NCI-H2171 treated with DMSO at 0.1 percent for 48 hours (cell line): Measurements from ENCODE around the gene SRRM2.

Source experiments
- DNase-seq: peaks from one replicate; lab custom pipeline; 2025; lab: John Stamatoyannopoulos, UW

SRRM2 gene

DNA sequence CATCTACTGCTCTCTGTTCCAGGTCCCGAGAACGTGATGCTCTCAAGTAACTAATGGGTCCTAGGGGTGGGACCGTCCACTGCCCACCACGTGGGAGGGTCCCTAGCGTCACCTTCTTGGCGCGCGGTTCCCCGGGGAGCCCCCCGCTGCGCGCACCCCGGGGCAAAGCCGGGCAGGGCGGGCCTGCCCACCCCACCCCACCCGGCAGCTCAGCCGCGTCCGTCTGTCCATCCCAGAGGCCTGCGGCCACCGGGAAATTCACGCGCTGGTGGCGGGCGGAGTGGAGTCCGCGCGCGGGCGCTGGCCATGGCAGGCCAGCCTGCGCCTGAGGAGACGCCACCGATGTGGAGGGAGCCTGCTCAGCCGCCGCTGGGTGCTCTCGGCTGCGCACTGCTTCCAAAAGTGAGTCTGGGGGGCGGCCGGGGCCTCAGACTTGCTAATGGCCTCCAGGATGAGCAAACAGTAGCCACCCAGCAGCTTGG is 46.3 kb downstream of the SRRM2 start:
- no peak for DNase-seq

DNA sequence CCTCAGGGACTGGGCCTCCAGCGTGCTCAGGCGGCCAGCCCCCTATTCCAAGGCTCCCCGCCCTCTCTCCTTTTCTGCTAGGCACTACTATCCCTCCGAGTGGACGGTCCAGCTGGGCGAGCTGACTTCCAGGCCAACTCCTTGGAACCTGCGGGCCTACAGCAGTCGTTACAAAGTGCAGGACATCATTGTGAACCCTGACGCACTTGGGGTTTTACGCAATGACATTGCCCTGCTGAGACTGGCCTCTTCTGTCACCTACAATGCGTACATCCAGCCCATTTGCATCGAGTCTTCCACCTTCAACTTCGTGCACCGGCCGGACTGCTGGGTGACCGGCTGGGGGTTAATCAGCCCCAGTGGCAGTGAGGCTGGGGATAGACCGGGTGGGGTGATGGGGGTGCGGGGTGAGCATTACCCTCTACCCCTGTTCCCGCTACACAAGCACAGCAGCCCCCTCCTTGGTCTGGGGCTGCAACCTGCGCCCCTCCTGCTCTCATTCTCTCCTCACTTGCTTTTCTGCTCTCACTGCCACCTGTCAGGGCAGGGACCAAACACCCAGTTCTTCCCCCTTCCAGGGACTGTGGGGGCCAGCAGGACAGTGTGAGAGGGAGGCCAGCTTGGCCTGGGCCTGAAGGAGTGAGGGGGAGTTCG is 46.9 kb downstream of the SRRM2 start:
- no peak for DNase-seq

DNA sequence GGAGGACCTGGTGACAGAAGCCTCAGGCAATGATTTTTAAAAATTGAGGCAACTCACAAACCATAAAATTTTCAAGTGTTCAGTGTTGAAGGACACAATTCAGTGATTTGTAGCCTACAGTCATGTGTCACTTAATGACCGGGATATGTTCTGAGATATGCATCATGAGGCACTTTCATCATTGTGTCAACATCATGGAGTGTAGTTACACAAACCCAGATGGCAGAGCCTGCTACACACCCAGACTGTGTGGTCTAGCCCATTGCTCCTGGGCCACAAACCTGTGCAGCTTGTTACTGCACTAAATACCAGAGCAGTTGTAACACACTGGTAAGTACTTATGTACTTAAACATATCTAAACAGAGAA is 47.4 kb downstream of the SRRM2 start:
- no peak for DNase-seq

DNA sequence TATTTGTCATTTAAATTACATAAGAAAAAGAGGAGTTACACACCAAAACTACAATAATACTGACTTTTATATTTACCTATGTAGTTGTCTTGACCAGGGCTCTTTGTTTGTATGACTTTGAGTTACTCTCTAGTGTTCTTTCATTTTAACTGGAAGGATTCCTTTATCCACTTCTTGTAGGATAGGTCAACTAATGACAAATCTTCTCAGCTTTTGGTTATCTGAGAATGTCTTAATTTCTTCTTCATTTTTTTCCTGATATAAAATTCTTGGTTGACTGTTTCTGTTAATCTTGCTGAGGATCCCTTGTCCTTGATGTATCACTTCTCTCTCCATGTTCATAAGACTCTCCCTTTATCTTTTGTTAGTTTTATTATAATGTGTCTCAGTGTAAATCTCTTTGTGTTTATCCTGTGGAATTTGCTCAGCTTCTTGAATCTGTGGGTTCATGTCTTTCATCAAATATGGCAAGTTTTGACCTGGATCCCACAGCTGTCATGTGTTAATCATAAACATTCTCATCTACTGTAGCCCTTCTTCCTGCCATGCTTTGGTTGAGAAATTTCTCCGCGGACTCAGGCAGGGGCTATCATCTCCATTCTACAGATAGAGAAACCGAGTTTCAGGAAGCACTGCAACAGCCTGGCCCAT is 51.2 kb downstream of the SRRM2 start:
- DNase-seq = no peak

DNA sequence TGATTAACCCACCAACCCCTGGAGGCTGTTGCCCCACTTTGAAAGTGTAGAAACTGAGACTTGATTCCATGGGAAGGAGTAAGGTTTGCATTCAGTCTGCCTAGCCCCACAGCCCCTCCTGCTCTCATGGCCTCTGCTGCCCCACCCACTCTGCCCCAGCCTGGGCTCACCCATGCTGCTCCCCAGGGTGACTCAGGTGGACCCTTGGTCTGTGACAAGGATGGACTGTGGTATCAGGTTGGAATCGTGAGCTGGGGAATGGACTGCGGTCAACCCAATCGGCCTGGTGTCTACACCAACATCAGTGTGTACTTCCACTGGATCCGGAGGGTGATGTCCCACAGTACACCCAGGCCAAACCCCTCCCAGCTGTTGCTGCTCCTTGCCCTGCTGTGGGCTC is 52.3 kb downstream of the SRRM2 start:
- DNase-seq = no peak

DNA sequence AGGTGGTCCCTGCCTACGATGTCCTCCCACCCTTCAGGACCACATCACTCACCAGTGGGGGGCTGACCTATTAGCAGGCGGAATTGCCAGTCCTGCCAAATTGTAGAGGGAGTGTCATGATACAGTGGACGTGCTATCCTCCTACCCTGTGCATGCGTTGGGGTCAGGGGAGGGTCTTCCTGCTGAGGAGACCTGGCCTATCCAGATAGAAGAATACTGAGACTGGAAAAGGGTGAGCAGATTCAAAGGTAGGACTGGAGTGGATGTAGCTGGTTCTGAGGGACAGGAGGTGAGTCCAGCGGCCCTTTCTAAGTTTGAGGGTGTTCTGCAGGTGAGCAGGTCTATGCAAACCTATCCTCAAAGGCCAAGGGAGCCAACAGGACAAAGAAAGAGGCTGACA is 53.8 kb downstream of the SRRM2 start:
- DNase-seq = no peak

DNA sequence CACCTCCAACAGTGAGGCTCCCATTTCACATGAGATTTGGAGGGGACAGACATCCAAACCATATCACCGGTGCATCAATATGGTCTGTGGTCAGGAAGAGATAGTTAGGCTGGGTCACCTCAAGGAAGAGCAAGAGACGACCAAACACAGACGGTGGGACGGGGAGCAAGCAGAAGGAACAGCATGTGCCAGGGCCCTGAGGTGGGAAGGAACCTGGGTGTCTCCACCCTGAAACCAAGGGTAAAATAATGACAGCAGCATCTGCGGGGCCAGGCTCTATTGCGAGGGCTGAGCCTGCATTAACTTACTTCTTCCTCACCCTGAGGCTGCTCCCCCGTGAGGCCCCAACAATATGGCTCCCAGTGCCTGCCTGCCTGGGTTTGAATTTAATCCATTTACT is 55.7 kb downstream of the SRRM2 start:
- no peak for DNase-seq

DNA sequence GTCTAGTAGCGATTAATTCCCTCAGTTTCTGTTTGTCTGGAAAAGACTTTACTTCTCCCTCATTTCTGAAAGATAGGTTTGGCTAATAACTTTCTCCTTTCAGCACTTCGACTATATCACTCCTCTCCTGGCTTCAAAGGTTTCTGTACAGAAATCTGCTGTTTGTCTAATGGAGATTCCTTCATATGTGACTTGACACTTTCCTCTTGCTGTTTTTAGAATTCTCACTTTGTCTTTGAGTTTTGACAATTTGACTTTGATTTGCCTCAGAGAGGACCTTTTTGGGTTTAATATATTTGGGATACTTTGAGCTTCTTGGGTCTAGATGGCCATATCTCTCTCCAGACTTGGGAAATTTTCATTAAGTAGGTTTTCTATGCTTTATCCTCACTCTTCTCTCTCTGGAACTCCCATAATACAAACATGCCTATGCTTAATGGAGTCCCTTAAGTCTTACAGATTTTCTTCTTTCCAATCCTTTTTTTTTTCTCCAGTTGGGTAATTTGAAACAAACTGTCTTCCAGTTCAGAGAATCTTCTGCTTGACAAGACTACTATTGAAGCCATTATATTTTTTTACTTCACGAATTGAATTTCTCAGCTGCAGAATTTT is 56.8 kb downstream of the SRRM2 start:
- DNase-seq = no peak

DNA sequence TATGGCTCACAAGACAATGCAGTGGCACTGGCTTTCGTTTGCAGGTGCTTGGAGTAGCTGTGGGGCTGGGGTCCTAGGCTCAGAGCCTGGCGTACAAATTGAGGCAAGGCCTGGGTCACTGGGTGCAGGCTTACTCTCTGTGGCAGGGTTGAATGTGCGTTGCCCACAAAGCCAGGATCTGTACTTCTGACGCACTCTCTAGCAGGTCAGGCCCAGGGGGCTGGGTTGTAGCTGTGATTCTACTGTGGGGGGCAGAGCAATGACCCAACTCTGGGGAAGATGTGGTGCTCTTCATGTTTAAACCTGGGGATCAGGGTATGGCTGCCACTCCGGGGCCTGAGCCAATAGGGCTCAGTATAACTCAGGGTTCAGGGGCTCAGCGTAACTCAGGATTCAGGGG is 58.2 kb downstream of the SRRM2 start:
- no peak for DNase-seq

DNA sequence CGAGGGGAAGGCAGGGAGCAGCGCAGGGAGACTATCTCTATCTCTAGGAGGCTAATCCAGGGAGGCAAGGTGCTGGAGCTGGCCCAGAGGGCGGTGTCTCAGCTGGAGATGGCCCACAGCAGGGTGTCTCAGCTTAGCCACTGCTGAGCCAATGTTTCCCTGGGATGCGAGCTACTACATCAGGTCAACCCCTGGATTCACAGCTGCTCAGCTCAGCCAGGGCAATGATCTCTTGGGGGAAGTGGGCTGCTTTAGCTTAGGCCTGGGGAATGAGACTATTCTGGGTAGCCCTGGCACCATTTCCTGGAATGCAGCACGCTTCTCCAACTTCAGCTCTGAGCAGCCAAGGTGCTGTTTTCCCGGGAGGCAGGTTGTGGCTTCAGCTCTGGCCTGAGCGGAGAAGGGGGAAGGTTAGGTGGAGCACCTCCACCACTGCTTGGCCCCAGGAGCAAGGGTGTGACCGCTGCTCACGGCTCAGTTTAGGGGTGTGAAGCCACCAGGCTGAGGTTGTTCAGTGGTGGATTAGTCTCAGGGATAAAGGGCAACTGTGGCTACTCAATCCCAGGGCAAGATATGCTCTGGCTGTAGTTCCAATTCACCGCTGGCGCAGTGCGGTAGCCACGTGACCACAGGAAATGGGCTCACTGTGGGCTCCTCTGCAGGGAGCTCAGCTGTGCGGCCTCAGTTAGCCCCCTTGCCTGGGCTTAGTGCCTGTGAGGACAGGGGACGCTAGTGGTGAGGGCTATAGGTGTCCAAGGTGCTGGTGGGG is 59.4 kb downstream of the SRRM2 start:
- DNase-seq = no peak

DNA sequence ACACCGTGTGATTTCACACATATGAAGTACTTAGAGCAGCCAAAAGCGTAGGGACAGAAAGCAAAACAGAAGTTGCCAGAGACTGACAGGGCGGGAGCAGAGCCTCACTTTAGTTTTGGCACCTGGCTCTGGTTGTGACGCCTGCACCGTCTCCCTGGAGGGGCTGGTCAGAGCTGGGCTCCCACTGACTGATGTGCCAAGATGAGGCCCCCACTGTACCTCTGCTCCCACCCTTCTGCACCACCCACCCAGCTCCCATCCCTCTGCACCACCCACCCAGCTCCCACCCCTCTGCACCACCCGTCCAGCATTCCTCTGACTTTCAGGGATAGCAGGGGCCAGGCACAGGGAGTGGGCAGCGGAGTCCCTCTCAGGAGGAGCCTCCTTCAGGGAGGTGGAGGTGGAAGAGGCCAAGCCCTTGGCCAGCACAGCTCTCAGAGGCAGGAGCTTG is 61.4 kb downstream of the SRRM2 start:
- no peak for DNase-seq

DNA sequence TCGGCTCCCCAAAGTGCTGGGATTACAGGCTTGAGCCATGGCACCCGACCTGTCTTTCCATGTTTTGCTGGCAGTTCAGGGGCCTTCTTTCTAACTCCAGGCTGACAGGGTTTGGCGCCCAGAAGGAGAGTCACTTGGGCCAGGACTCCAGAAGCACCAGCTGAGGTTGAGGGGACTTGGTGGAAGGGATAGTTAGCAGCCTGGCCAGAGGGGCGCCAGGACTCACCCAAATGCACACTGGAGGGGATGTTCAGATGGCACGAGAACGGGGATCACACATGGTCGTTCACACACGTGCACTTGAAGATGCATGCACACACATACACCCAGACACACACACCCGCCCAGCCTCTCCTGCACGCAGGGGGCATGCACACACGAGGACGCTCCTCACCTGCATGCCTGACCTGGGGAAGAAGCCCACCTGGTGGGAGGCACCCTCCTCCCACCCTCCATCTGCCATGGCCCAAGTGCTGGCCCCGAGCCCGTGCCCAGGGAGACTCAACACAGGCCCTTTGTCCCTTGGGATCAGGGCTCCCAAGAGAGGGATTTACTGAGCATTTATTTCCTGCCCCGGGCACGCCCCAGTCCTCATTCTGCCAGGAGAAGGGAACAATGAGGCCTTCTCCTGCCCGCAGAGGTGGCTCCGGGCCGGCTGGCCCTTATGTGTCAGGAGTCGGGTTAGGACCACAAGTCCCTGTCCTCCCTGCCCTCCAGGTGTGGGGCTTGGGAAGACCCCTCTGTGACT is 62.3 kb downstream of the SRRM2 start:
- DNase-seq = peak; percentile 3

DNA sequence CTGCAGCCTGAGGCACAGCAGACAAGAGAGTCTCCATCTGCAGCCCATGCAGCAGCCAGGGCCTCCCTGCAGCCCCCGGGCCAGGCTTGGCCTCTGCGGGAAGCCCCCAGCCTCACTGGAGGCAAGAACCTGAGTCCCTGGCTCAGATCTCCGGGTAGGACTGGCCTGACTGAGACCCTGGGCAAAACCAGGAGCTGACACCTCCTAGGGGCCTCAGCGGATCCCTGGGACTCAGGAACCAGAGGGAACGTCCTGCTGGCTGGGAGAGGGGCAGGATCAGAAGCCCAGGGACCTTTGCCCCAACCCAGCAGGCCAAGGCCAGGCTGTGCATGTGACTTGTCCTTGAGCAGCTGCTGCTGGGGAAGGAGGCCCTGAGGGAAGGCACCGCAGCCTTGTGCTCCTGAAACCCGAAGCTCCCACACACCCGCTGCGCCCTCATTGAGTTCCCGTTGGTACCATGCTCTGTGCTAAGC is 62.9 kb downstream of the SRRM2 start:
- peak; percentile 15 for DNase-seq

DNA sequence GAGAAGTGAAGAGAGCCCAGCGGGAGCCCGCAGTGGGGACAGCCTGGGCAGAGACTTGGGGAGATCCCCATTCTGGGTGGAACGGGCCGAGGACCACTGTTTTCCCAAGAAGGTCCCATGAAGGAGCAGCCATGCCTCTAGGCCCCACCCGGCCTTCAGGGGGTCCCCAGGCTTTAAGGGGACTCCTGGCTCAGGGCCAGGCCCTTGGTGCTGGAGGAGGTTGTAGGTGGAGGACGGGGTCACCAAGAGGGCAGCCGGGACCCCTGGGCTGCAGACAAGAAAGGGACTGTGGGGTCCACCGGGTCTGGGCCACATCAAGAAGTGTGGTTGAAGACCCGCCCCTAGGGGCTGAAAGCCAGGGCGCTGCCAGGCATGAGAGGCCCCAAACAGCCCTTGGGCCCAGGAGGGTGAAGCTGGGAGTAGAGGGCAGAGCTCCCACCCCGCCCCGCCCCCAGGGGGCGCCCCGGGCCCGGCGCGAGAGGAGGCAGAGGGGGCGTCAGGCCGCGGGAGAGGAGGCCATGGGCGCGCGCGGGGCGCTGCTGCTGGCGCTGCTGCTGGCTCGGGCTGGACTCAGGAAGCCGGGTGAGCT is 64.4 kb downstream of the SRRM2 start, which contains the start of gene PRSS21:
TSS of gene PRSS21 (plus strand) at position 487 of the 589 bp plus-strand sequence. CDS start at position 519, 32 bp downstream.
- no peak for DNase-seq

DNA sequence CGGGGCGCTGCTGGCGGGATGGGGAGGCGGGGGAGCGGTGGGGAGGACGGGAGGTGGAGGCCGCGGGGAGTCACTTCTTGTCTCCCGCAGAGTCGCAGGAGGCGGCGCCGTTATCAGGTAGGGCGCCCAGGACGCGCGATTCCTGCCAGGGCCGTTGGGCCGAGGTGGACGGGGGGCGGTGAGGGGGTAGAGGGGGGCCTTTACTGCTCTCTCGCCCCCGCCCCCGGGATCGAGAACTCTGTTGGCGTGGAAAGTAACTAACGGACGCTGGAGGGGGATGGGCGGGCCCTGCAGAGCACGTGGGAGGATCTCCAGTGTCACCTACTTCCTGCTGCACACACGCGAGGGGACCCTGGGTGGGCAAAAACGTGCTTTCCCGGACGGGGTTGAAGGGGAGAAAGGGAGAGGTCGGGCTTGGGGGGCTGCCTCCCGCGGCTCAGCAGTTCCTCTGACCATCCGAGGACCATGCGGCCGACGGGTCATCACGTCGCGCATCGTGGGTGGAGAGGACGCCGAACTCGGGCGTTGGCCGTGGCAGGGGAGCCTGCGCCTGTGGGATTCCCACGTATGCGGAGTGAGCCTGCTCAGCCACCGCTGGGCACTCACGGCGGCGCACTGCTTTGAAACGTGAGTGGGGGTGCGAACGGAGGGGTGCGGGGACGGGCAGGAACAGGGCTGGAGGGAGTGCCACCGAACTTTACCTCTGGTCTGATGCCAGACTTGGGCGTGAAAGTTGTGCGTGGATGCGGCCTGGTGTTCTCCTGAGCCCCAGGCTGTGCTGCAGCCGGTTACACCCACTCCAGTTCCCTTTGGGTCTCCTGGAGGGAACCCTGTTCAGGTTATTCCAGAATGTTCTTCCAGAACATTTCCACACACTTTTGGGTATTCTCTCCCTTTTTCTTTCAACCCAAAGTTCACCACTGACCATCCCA is 65.2 kb downstream of the SRRM2 start:
- DNase-seq = no peak

DNA sequence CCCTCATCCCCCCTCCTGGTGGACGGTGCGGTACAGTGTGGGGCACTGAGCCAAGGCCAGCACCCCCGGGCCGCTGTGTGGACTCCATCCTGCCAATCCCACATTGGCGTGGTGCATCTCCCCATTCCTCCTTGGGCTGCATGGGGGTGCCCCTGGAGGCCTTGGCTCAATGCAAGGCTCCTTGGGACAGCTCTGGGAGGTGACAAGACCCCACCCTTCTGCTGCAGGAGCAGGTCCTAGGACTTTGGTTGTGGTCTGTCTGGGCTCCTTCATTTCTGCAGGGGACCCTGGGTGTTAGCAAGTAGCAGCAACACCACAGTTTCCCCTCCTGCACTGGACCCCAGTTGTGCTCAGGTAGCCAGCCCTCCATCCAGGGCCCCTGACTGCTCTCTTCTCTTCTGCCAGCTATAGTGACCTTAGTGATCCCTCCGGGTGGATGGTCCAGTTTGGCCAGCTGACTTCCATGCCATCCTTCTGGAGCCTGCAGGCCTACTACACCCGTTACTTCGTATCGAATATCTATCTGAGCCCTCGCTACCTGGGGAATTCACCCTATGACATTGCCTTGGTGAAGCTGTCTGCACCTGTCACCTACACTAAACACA is 65.9 kb downstream of the SRRM2 start:
- DNase-seq = peak; percentile 51

DNA sequence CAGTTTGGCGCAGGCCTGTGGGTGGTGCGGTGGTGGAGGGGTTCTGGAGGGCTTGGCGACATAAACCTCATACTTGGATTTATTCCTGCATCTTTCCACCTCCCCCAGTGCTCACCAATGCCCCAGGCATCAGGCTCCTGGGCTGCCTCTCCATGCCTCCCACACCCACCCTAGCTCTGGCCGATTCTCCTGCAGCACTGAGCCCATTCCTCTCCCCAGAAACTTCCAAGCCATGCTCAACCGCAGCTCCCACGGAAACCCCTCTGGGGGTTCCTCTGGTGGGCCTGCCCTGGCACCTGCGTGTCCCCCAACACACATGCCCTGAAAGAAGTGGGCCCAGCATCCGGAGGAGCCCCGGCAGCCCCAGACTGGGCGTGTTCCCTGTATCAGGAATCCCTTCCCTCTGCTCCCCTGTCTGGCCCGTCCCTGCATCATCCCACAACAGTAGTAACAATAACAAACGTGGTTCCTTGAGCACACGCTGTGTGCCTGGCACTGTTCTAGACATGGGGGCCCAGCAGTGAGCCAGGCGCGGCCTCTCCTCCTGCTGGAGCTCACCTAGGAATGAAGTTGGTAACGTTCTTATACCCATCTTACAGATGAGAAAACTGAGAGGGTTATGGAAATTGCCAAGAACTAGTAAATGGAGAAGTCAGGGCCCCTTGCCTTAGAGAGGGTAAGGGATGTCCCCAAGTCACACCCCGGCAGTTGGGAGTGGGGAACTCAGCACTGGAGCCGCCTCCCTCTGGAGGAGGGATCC is 66.9 kb downstream of the SRRM2 start:
- DNase-seq = no peak

DNA sequence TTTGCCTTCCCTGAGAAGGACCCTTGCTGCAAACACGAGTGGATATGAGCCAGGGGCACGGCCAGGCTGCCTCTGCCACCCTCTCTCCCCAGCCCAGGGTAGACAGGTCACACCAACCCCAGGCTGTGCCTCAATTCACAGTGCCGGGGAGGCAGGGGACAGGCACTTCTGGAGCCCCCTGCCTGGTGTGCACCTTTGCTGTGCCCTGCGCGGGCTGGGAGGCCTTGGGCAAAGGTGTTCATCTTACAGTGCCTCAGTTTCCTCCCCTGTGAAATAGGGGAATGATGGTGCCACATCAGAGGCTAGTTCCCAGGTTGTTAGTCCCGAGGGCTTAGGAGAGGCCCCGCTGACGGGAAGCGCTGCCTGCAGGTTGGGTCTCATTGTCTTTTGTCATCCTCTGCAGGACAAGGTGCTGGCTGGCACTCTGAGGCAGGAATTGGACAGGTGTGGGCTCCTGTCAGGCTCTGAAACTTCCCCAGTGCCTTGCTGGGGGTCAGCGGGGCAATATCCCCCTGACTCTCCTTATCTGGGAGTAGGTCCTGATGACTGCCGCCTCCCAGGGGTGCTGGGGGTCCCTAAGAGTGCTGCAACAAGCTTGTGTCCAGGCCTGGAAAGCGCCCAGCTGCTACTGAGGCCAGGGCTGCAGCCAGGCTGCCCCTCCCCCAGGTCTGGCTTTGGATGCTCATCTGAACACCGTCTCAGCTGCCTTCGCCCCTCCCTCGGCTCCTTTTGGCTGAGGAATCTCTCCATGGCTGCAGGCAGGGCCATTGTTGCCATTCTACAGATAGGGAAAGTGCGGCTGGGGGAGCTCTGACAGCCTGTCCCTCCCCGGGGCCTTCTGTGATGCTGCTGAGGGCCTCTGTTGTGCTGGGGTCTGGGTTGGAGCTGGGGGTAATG is 67.7 kb downstream of the SRRM2 start:
- no peak for DNase-seq
